ENCODE data around the gene HYDIN.

DNA sequence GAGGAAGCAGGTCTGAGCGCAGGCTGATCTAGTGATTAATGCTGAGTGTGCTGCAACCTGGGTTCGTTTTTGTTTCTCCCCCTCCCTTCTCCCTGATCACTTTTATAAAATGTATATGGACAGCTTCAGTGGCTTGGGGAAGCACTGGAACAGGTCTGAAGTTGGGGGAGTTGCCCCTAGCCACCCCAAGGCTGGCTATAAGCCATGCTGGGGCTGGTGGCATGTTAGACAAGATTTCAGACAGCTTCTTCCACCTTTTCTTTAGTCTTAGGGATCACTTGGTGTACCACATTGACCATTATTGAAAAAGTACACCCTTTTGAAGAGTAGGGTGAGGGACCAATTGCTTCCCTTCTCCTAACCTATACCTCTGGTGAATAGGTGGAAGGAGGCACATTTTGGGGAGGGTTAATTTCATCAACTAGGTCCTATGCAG, 425.8 kb downstream of the HYDIN start:
- TF ChIP-seq, protein P1, sequence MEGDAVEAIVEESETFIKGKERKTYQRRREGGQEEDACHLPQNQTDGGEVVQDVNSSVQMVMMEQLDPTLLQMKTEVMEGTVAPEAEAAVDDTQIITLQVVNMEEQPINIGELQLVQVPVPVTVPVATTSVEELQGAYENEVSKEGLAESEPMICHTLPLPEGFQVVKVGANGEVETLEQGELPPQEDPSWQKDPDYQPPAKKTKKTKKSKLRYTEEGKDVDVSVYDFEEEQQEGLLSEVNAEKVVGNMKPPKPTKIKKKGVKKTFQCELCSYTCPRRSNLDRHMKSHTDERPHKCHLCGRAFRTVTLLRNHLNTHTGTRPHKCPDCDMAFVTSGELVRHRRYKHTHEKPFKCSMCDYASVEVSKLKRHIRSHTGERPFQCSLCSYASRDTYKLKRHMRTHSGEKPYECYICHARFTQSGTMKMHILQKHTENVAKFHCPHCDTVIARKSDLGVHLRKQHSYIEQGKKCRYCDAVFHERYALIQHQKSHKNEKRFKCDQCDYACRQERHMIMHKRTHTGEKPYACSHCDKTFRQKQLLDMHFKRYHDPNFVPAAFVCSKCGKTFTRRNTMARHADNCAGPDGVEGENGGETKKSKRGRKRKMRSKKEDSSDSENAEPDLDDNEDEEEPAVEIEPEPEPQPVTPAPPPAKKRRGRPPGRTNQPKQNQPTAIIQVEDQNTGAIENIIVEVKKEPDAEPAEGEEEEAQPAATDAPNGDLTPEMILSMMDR (conservative IDR thresholded peaks at IDR 0.05 in 1 of 2, IDR thresholded peaks at IDR 0.05 in 1 of 2; ENCODE audit: low read depth in 1 of 2, low read length in 2 of 2) = no peak
- TF ChIP-seq EZH2 (IDR thresholded peaks at IDR 0.05; ENCODE audit: low read length, missing control alignments) = no peak

All from fibroblast of lung (primary cell).